Colonic mucosa (tissue), 4 donors: ENCODE measurements around the gene MTHFR. TPM values are rescaled to one million over a fixed set of nuclear protein-coding genes. Genes with fewer than 3 reads are reported as not detected.
A peak's percentile ranks its signal among the peaks of the same experiment; 100 is the strongest.

Experiments
- DNase-seq: peaks from one replicate; pipeline ENCODE4 v3.0.0-alpha.2; 2020
- H3K27ac ChIP-seq: fragments of 200-600 bp; one replicate; pipeline ENCODE4 v1.8.0; 2021
- H3K27me3 ChIP-seq: fragments of 200-600 bp; one replicate; pipeline ENCODE4 v1.8.0; 2021
- H3K36me3 ChIP-seq: fragments of 200-600 bp; one replicate; pipeline ENCODE4 v1.8.0; 2021
- H3K4me1 ChIP-seq: fragments of 200-600 bp; one replicate; pipeline ENCODE4 v1.8.0; 2021; ENCODE audit warnings: mild to moderate bottlenecking
- H3K4me3 ChIP-seq: fragments of 200-600 bp; one replicate; pipeline ENCODE4 v1.8.0; 2021
- H3K9ac ChIP-seq, 2 donors: one replicate each; pipeline ENCODE4 v1.7.0; 2013; ENCODE audit warnings: control low read depth in 2 of 2, low read depth in 2 of 2, low read length in 2 of 2
- H3K9me3 ChIP-seq: fragments of 200-600 bp; one replicate; pipeline ENCODE4 v1.8.0; 2021
- CTCF ChIP-seq: fragments of 200-600 bp; IDR thresholded peaks from one replicate; pipeline ENCODE4 v1.8.0; 2022; ENCODE audit warnings: antibody characterized with exemption, mild to moderate bottlenecking
- intact Hi-C: fragments of 100-400 bp; cut with DNase I; formaldehyde crosslinking; loops from one replicate; pipeline ENCODE4 v1.14.1; 2022
- total RNA-seq, 2 donors: library from RNA; stranded (reverse); fragmentation: NEBNext Ultra II Directional in 1 of 2; extraction: Animal tissue kit (Norgen Biotek cat#: 25700) in 1 of 2; gene quantifications; one replicate each; pipeline ENCODE4 v1.2.1, GENCODE V29; 2021
- donor health status: healthy.
- donor health status: DM: no; HTN: no; CAD: no.
- donor health status: DM: no; HTN: no; CAD: no.

The MTHFR gene
- total RNA-seq, 2 donors from 2014 or later, result 23.8 to 30.4 TPM

GRCh38 chr1:11799099-11799498 is 6.7 kb downstream of the MTHFR start:
- H3K9ac ChIP-seq, result no peak overlapping the region
- intact Hi-C loops, result no loop called here
- H3K4me3 ChIP-seq, result no peak overlapping the region
- no peaks in the 10 kb centered on the region for H3K27me3 ChIP-seq
- H3K4me1 ChIP-seq, result peaks cover 10% of the 10 kb centered on the region
- no peaks in the 10 kb centered on the region for H3K9me3 ChIP-seq
- H3K36me3 ChIP-seq, result peaks cover 12% of the 10 kb centered on the region
- no peak for DNase-seq
- H3K27ac ChIP-seq, result no peak overlapping the region
- TF ChIP-seq CTCF, result no peak

- Histone ChIP-seq H3K4me3 (no peak overlapping the region), H3K9me3 (no peaks in the 10 kb centered on the region), H3K27me3 (no peaks in the 10 kb centered on the region), H3K27ac (no peak overlapping the region), H3K9ac (no peak overlapping the region), H3K36me3 (peaks cover 12% of the 10 kb centered on the region), H3K4me1 (no peaks in the 10 kb centered on the region)
- DNase-seq, result peak; percentile 27
- no peak for TF ChIP-seq CTCF
- intact Hi-C loops, result no loop called here
Measured at GRCh38 chr1:11797525-11798216, 8.1 kb downstream of the MTHFR start.

GRCh38 chr1:11796036-11796828 is 9.5 kb downstream of the MTHFR start:
- H3K27me3 ChIP-seq, result no peaks in the 10 kb centered on the region
- H3K36me3 ChIP-seq, result peaks cover 12% of the 10 kb centered on the region
- H3K4me1 ChIP-seq, result no peaks in the 10 kb centered on the region
- TF ChIP-seq CTCF, result no peak
- no peaks in the 10 kb centered on the region for H3K9me3 ChIP-seq
- no peak overlapping the region for H3K9ac ChIP-seq
- no peak for DNase-seq
- H3K27ac ChIP-seq, result no peak overlapping the region
- H3K4me3 ChIP-seq, result no peak overlapping the region
- intact Hi-C loops, result no loop called here

GRCh38 chr1:11795238-11795890 is 10.4 kb downstream of the MTHFR start:
- H3K27ac ChIP-seq, result no peak overlapping the region
- H3K9ac ChIP-seq, result no peak overlapping the region
- H3K4me1 ChIP-seq, result no peaks in the 10 kb centered on the region
- H3K36me3 ChIP-seq, result peaks cover 8% of the 10 kb centered on the region
- no peak for DNase-seq
- no peaks in the 10 kb centered on the region for H3K27me3 ChIP-seq
- no peak overlapping the region for H3K4me3 ChIP-seq
- no peak for TF ChIP-seq CTCF
- intact Hi-C loops, result no loop called here
- no peaks in the 10 kb centered on the region for H3K9me3 ChIP-seq

GRCh38 chr1:11794446-11795237 is 11.1 kb downstream of the MTHFR start:
- intact Hi-C loops, result no loop called here

More at GRCh38 chr1:11794446-11795237, 11.1 kb downstream of the MTHFR start:
- no peak for DNase-seq
- Histone ChIP-seq H3K27me3 (no peaks in the 10 kb centered on the region), H3K9ac (no peak overlapping the region), H3K27ac (no peak overlapping the region), H3K4me1 (peaks cover 6% of the 10 kb centered on the region), H3K36me3 (peaks cover 4% of the 10 kb centered on the region), H3K9me3 (no peaks in the 10 kb centered on the region), H3K4me3 (no peak overlapping the region)
- no peak for TF ChIP-seq CTCF
